Measurements from ENCODE around the gene RBPJL. TPM values are rescaled to one million over a fixed set of nuclear protein-coding genes. Genes with fewer than 3 reads are reported as not detected.
A peak's percentile ranks its signal among the peaks of the same experiment; 100 is the strongest.

The RBPJL gene
- total and polyA plus RNA-seq, 8 donors = 169 to 1,575 (median 454) TPM

DNA sequence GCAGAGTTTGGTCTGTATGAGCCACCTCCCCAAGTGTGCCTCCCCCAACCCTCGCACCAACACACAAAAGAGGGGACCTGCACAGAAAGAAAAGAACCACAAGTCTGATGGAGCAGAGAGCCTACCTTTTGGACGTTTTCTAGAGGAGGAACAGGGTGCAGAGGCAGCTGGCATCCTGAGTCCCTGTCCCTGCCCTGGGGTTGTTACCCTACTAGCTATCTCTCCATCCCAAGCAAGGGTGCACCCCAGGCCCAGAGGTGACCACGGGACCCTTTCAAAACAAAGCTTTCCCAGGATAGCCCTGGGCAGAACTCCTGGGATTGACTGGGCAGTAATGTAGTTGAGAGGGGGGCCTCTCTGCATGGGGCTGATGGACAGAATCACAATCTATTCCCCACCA is 11.2 kb downstream of the RBPJL start:
- Histone ChIP-seq H3K9me3 (no peaks in the 10 kb centered on the region), H3K4me1 (peaks cover 0 to 11% (median 0%) of the 10 kb centered on the region in 3 donors), H3K4me3 (no peak overlapping the region), H3K27ac (no peak overlapping the region), H3K36me3 (peaks cover 0 to 22% (median 6%) of the 10 kb centered on the region in 3 donors), H3K27me3 (no peaks in the 10 kb centered on the region)
- intact Hi-C loops (cut with DNase I) = loop anchor here (5.0 to 10.0 kb wide), 5 partner anchors 114 to 454 kb away; no protein-coding TSS in a partner anchor
- TF ChIP-seq, protein P1, sequence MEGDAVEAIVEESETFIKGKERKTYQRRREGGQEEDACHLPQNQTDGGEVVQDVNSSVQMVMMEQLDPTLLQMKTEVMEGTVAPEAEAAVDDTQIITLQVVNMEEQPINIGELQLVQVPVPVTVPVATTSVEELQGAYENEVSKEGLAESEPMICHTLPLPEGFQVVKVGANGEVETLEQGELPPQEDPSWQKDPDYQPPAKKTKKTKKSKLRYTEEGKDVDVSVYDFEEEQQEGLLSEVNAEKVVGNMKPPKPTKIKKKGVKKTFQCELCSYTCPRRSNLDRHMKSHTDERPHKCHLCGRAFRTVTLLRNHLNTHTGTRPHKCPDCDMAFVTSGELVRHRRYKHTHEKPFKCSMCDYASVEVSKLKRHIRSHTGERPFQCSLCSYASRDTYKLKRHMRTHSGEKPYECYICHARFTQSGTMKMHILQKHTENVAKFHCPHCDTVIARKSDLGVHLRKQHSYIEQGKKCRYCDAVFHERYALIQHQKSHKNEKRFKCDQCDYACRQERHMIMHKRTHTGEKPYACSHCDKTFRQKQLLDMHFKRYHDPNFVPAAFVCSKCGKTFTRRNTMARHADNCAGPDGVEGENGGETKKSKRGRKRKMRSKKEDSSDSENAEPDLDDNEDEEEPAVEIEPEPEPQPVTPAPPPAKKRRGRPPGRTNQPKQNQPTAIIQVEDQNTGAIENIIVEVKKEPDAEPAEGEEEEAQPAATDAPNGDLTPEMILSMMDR (IDR thresholded peaks at IDR 0.05) = no peak
- 64 to 66% methylated on average over 3 of the region's 3 CpGs for WGBS, 2 donors
- FAIRE-seq (no peak), ATAC-seq (no peak), DNase-seq (no peak)

DNA sequence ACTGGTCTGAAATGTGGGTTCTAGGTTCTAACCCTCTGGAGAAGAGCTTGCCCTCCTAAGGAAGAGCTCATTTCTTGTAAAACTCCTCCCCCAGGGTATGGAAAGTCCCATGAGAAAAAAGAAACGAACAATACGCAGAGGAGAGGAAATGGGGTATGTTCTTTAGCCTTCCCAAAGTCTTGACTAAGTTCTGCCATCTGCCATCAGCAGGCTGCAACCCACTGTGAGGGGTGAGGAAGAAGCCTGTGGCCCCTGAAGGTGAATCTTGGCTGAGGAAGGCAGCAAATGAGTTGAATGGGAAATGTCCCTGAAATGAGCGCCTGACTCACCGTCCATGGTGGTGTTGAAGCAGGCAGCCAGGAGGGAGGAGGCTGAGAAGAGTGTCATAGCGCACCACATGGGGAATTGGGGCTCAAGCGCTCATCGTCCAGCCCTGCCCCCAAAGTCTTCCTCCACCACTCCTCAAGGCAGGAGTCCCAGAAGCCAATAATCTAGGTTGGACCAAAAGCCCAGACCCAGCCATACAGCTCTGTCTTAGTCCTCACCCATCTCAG is 11.8 kb downstream of the RBPJL start:
- 44 to 53% methylated on average over 7 of the region's 7 CpGs for WGBS, 2 donors
- H3K4me1 ChIP-seq = peaks cover 0 to 11% (median 0%) of the 10 kb centered on the region in 3 donors
- ATAC-seq (peak in 3 of 4 donors; percentile 1 to 15 (median 5)), FAIRE-seq (no peak), DNase-seq (no peak)
- H3K27me3 ChIP-seq = no peaks in the 10 kb centered on the region
- TF ChIP-seq, protein P1 (IDR thresholded peaks at IDR 0.05) = no peak
- peaks cover 0 to 22% (median 6%) of the 10 kb centered on the region in 3 donors for H3K36me3 ChIP-seq
- intact Hi-C loops (cut with DNase I) = loop anchor here (5.0 to 10.0 kb wide), 5 partner anchors 114 to 454 kb away; no protein-coding TSS in a partner anchor
- H3K9me3 ChIP-seq = no peaks in the 10 kb centered on the region
- H3K4me3 ChIP-seq = no peak overlapping the region
- no peak overlapping the region for H3K27ac ChIP-seq

DNA sequence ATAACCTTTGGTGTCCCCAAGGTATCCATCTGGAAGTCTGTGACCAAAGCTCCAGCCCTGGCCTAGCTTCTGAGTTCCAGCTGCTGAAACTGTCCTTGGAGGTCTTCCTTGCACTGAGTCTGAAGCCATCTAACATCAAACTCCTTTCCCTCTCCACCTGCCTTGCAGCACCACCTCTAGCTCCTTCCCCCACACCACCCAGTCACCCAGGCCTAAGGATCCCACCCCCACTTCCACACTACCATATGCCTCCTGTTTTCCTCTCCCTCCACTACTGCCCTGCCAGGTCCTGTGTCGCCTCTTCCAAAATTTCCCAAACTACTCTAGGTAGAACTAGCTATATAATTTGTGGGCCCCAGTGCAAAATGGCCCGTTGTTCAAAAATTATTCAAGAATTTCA is 12.3 kb downstream of the RBPJL start:
- TF ChIP-seq, protein P1 (IDR thresholded peaks at IDR 0.05) = no peak

DNA sequence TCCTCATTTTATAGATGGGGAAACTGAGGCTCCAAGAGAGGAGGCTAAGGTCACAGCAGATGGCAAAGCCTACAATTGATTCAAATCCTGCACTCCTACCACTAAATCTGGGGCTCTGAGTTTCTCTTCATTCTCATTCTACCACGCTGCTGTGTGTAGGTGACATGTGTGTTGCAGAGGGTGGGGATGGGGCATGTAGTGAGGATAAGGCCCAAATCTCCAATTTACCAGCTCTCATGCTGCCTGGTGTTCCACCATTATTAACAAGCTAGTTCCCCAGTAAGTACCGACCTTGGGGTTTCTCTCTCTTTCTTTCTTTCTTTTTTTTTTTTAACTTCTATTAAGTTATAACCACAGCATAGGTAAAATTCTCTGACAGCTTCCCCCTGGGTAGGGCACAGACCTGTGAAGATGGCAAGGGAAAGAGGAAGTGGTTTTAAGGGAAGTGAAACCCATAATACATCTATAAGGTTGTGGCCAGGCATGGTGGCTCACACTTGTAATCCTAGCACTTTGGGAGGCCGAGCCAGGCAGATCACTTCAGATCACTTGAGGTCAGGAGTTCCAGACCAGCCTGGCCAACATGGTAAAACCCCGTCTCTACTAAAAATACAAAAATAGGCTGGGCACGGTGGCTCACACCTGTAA is 14.4 kb downstream of the RBPJL start:
- Histone ChIP-seq H3K9me3 (no peaks in the 10 kb centered on the region), H3K4me1 (peaks cover 0 to 11% (median 0%) of the 10 kb centered on the region in 3 donors), H3K27me3 (no peaks in the 10 kb centered on the region), H3K36me3 (peaks cover 0 to 9% (median 6%) of the 10 kb centered on the region in 3 donors), H3K4me3 (no peak overlapping the region), H3K27ac (peak overlapping the region in 2 of 4 donors; percentile 29 to 48)
- DNase-seq (peak in 1 of 6 donors; percentile 39), ATAC-seq (peak in 1 of 4 donors; percentile 2), FAIRE-seq (no peak)
- intact Hi-C loops (cut with DNase I) = no loop called here
- TF ChIP-seq, protein P1 (IDR thresholded peaks at IDR 0.05) = no peak
- WGBS, 2 donors = 35 to 45% methylated on average over 5 of the region's 5 CpGs

More for the DNA sequence above, 12.3 kb downstream of the RBPJL start:
- H3K27me3 ChIP-seq = no peaks in the 10 kb centered on the region
- intact Hi-C loops (cut with DNase I) = loop anchor here (5.0 to 10.0 kb wide), 5 partner anchors 113 to 453 kb away; no protein-coding TSS in a partner anchor
- ATAC-seq (peak in 3 of 4 donors; percentile 1 to 16 (median 4)), FAIRE-seq (no peak), DNase-seq (no peak)
- no peaks in the 10 kb centered on the region for H3K9me3 ChIP-seq
- WGBS, 2 donors = 43 to 45% methylated on average over 2 of the region's 2 CpGs
- H3K27ac ChIP-seq = peak overlapping the region in 2 of 4 donors; percentile 6 to 31
- no peak overlapping the region for H3K4me3 ChIP-seq
- peaks cover 0 to 18% (median 6%) of the 10 kb centered on the region in 3 donors for H3K36me3 ChIP-seq
- peaks cover 0 to 11% (median 0%) of the 10 kb centered on the region in 3 donors for H3K4me1 ChIP-seq

Measured in pancreas (tissue), 10 donors.